NCI-H748 (cell line): ENCODE measurements around the gene DHRS2.

Experiments
- DNase-seq: peaks from one replicate; lab custom pipeline; 2025; ENCODE audit not compliant: unreplicated experiment; lab: John Stamatoyannopoulos, UW

DHRS2 gene

GRCh38 chr14:23612354-23612732 is 23.8 kb upstream of the DHRS2 start:
- no peak for DNase-seq

DNA sequence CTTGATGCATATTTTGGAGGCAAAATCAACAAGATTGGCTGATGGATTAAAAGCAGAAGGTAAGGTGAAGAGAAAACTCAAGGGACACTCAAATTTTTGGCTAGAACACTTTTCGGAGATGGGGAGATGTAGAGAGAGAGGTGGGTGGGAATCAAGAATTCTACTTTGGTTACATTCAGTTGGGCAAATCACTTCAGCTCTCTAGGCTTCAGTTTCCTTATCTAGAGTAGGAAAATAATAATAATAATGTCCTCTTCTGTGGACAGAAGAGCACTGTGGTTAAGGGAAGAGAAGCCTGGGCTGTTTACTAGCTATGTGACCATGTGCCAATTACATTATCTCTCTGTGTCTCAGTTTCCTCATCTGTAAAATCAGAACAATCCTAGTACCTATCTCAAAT is 23.4 kb upstream of the DHRS2 start:
- DNase-seq = no peak

DNA sequence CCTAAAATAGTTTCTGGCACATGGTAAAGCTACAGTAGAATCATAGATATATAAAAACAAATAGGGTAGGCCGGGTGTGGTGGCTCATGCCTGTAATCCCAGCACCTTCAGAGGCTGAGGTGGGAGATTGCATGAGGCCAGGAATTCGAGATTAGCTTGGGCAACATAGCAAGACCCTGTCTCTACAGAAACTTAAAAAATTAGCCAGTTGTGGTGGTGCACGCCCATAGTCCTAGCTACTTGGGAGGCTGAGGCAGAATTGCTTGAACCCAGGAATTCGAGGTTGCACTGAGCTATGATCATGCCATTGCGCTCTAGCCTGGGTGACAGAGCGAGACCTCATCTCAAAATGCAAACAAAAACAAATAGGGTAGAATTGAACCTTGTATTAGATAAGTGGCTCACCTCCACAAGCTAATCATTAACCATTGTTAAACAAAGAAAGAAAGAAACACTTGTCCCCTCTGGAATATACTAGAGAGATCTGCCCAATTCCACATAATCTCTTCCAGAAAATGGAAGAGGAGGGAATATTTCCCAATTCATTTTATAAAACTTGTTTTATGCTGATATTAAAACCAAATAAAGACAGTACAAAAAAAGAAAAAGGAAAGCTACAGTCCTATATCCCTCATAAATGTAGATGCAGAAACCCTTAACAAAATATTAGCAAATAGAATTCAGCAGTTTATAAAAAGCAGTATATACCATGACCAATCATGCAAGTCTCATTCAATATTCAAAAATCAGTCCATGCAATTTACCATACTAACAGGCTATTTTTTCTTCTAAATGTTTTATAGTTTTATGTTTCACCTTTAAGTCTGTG is 22.7 kb upstream of the DHRS2 start:
- DNase-seq = no peak

- no peak for DNase-seq
These were observed 21.8 kb upstream of the DHRS2 start for GRCh38 chr14:23614395-23614828.

GRCh38 chr14:23615856-23616255 is 20.3 kb upstream of the DHRS2 start:
- no peak for DNase-seq

DNA sequence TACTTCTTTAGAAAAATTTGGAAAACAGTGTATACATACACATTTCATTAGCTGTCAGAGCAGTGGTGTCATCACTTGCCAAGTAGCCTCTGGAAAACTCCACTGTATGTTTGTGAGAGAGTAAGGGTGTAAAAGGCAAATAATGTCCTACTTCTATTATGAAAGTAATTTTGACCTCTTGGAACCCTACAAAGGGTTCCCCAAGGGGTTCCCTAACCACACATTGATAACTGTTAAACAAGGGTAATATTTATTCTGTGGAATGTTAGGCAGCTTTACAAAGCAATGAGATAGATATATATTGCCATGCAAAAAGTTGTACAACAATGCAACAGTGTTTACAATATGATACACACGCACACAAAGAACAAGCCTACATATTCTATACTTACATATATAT is 18.6 kb upstream of the DHRS2 start:
- no peak for DNase-seq

DNA sequence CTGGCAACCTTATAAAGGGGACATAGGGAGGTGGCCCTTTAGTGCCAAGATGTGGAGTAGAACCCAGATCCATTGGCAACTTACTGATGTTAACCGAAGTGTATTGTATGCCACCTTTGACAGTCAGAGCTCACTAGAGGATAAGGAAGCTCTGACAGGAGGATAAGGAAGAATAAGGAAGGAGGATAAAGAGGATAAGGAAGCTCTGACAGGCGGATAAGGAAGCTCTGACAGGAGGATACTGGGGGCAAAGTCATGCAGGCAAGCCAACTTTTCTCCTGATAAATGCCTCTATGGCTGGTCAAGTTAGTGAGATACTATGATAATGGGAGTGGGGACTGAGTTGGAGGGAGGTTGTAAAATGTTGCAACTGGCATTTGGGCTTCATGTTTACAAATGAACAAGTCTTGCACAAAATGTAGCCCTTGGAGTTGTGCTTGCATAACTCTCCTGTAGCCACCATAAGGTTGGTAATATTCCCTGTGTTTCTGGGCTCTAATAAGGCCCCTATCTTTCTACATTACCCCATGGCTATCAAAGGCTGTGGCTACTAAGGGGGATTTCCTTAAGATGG is 17.7 kb upstream of the DHRS2 start:
- no peak for DNase-seq

DNA sequence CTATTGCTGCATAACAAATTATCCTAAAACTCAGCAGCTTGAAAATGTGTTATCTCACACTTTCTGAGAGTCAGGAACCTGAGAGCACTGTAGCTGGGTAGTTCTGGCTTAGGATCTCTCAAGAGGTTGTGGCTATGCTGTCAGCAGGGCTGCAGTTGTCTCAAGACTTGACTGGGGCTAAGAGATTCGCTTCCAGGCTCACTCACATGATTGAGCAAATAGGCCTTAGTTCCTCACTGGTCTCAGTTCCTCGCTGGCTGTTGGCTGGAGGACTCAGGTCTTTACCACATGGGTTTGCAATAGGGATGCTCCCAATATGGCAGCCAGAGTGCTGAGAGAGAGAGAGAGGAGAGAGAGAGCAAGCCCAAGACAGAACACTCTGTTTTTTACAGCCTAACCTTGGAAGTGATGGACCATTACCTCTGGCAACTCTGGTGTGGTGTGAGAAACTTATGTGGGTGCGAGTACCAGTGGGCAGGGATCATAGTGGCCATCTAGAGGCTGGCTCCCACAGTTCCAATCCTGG is 15.9 kb upstream of the DHRS2 start:
- DNase-seq = no peak

GRCh38 chr14:23621204-23621931 is 14.8 kb upstream of the DHRS2 start:
- no peak for DNase-seq

- no peak for DNase-seq
These were observed 14.0 kb upstream of the DHRS2 start for GRCh38 chr14:23621932-23622730.

DNA sequence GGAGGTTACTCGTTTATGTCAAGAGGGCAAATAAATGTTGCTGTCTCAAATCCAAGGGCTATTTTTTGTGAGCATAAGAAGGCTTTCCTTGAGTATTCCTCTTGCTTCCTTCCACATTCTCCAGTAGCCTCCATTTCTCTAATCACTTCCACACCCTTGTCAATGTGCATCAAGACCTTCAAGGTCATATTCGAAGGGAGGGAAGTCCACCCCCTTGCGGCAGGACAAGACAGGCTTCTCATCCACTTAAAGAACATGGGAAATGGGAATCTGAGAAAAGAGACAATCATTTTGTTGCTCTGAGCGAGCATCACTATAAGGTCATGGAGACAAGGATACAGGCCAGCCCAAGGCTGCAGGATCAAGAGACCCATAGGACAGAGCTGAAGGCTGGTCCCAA is 13.2 kb upstream of the DHRS2 start:
- DNase-seq = no peak

- DNase-seq = no peak
These were observed 12.2 kb upstream of the DHRS2 start for GRCh38 chr14:23623962-23624361.

DNA sequence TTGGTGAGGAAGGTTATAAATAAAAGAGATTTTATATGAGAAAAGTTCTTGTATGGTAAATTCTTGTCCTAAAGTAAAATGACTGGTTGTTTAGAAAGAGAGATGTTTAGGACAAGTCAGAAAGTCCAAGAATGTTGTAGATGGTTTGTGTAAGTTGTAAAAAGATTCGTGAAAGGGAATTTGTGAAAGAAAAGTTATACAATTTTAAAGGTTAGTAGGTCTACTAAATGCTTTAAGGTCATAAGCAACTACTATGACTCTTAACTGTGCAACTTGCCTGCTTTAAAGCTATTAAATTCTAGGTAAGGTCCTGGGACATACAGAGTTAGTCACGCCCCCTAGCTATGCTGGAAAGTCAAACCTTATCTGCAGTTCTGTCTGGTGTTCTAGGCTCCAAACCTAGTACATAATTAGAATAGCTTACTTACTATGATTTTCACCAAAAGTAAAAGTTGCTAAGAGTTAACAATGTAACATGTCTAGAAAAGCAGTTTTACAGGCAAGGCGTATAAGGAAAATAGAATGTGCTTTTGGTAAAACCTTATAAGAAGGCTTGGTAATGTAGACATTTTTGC is 11.2 kb upstream of the DHRS2 start:
- no peak for DNase-seq

DNA sequence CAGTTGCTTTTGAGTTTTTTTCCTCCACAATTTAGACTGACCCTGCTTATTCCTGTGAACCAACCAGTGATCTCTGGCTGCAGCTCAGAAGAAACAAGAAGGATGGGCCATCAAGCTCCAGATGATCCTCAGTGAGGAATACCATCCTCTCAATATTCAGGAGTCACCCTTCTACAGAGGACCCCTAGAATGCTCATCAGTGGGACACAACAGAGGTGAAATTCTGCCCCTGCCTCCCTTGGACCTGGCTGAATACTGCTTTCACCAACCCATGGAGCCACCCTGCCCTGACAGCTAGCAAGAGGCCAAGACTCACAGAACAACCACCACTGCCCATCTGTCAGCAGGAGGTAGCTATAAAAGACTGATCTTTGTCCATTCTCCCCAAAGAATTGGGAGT is 9.2 kb upstream of the DHRS2 start:
- DNase-seq = no peak

GRCh38 chr14:23627961-23628360 is 8.2 kb upstream of the DHRS2 start:
- DNase-seq = no peak

DNA sequence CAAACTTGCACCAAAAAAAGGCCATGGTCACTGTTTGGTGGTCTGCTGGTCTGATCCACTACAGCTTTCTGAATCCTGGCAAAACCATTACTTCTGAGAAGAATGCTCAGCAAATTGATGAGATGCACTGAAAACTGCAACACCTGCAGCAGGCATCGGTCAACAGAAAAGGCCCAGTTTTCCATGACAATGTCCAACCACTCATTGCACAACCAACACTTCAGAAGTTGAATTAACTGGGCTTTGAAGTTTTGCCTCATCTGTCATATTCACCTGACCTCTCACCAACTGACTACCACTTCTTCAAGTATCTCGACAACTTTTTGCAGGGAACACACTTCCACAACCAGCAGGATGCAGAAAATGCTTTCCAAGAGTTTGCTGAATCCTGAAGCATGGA is 7.0 kb upstream of the DHRS2 start:
- DNase-seq = no peak

GRCh38 chr14:23629832-23630396 is 6.2 kb upstream of the DHRS2 start:
- no peak for DNase-seq

DNA sequence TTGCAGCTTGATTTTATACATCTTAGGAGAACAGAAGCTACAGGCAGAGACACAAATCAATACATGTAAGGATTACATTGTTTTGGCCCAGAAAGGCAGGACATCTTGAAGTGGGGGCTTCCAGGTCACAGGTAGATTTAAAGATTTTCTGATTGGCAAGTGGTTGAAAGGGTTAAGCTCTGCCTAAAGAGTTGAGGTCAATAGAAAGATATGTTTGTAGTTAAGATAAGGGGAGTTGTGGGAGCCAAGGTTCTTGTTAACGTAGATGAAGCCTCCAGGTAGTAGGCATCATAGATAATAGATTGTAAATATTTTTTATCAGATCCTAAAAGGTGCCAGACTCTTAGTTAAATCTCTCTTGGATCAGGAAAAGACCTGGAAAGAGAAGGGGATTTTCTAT is 5.5 kb upstream of the DHRS2 start:
- DNase-seq = no peak

DNA sequence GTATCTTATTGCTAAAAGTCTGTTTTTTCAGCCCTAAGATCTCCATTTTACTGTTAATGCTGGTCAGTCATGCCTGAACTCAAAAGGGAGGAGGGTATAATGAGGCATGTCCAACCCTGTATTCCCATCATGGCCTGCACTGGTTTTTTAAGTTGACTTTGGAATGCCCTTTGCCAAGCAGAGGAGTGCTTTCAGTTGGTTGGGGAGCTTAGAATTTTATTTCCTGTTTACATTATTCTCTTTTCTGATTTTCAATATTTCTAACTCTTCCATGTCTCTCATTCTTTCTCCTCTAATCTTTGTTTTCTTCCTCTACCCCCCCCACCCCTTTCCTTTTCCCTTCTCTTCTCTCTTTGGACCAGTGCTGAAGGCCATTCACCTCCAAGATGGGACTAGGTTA is 4.9 kb upstream of the DHRS2 start:
- DNase-seq = no peak

GRCh38 chr14:23631702-23632460 is 4.3 kb upstream of the DHRS2 start:
- DNase-seq = peak; percentile 65
